SK-N-SH (cell line): ENCODE results near the gene PHKB. TPM values are rescaled to one million over a fixed set of nuclear protein-coding genes. Genes with fewer than 3 reads are reported as not detected.

Experiments used
- CTCF ChIA-PET: fragments of 300-600, 350-600 bp; formaldehyde crosslinking; extraction: SDS; loops from one replicate; lab custom pipeline; 2021; lab: Yijun Ruan, JAX
- POLR2A ChIA-PET: fragments of 350-600 bp; sonication (Branson Sonifier 250); formaldehyde crosslinking; extraction: SDS; loops from one replicate; lab custom pipeline; 2020; ENCODE audit warnings: antibody characterized with exemption, inconsistent platforms; lab: Yijun Ruan, JAX
- DNase-seq: peaks from one replicate; pipeline ENCODE4 v3.0.0; 2012
- H2AFZ ChIP-seq: fragments of 200-600 bp; sonication (generic); 2 replicates; pipeline ENCODE4 v1.8.1; 2016; ENCODE audit warnings: antibody characterized with exemption, mild to moderate bottlenecking, low read depth
- H3F3A ChIP-seq: fragments of 200-600 bp; sonication (generic); replicated peaks from 2 replicates; pipeline ENCODE3; 2016; ENCODE audit warnings: antibody characterized with exemption, mild to moderate bottlenecking; ENCODE audit not compliant: insufficient read depth
- H3K27ac ChIP-seq, 2 experiments: fragments of 200-500 bp in 1 of 2; fragments of 200-600 bp in 1 of 2; sonication (Bioruptor generic) in 1 of 2; sonication (generic), shearing (Covaris generic) in 1 of 2; 2 replicates each; pipeline versions ENCODE4 v1.5.1 to v1.6.1; 2014 to 2016; ENCODE audit warnings: low read depth in 2 of 2, inconsistent platforms in 1 of 2, low read length in 1 of 2, mild to moderate bottlenecking in 1 of 2, mixed read lengths in 1 of 2
- H3K27me3 ChIP-seq: fragments of 200-600 bp; sonication (generic), shearing (Covaris generic); 2 replicates; pipeline ENCODE4 v1.6.1; 2016; ENCODE audit warnings: mixed run types; ENCODE audit not compliant: insufficient read depth
- H3K36me3 ChIP-seq, 2 experiments: fragments of 200-500 bp in 1 of 2; fragments of 200-600 bp in 1 of 2; sonication (Bioruptor generic) in 1 of 2; sonication (generic) in 1 of 2; replicated peaks in 1 of 2; 2 replicates each; pipeline versions ENCODE3 to v1.5.1; 2014 to 2016; ENCODE audit warnings: low read length in 1 of 2, mild to moderate bottlenecking in 1 of 2; ENCODE audit not compliant: insufficient read depth in 2 of 2, control insufficient read depth in 1 of 2
- H3K4me1 ChIP-seq, 2 experiments: fragments of 200-500 bp in 1 of 2; fragments of 200-600 bp in 1 of 2; sonication (Bioruptor generic) in 1 of 2; sonication (generic), shearing (Covaris generic) in 1 of 2; 2 replicates each; pipeline versions ENCODE4 v1.5.1 to v1.6.1; 2014 to 2016; ENCODE audit warnings: low read depth in 1 of 2, low read length in 1 of 2, mixed run types in 1 of 2; ENCODE audit not compliant: insufficient read depth in 2 of 2, control insufficient read depth in 1 of 2
- H3K4me2 ChIP-seq: fragments of 200-600 bp; sonication (generic), shearing (Covaris generic); 2 replicates; pipeline ENCODE4 v1.6.1; 2017; ENCODE audit warnings: mixed run types
- H3K4me3 ChIP-seq, 2 experiments: fragments of 200-500 bp in 1 of 2; fragments of 200-600 bp in 1 of 2; sonication (Bioruptor generic) in 1 of 2; sonication (generic), shearing (Covaris generic) in 1 of 2; 2 replicates each; pipeline versions ENCODE4 v1.5.1 to v1.8.1; 2014 to 2016; ENCODE audit warnings: low read depth in 2 of 2, inconsistent platforms in 1 of 2, low read length in 1 of 2, mild to moderate bottlenecking in 1 of 2, mixed read lengths in 1 of 2, moderate library complexity in 1 of 2
- H3K79me2 ChIP-seq: fragments of 200-600 bp; sonication (generic); 2 replicates; pipeline ENCODE4 v1.8.1; 2017; ENCODE audit warnings: mild to moderate bottlenecking; ENCODE audit not compliant: insufficient read depth
- H3K9ac ChIP-seq: fragments of 200-600 bp; sonication (generic); 2 replicates; pipeline ENCODE4 v1.6.1; 2017; ENCODE audit warnings: mixed run types
- H3K9me2 ChIP-seq: fragments of 200-600 bp; sonication (generic); 2 replicates; pipeline ENCODE4 v1.6.1; 2017; ENCODE audit warnings: mixed run types
- H3K9me3 ChIP-seq: fragments of 200-600 bp; sonication (generic); 2 replicates; pipeline ENCODE4 v1.6.1; 2017; ENCODE audit warnings: mixed run types, mild to moderate bottlenecking, moderate library complexity
- H4K20me1 ChIP-seq: fragments of 200-600 bp; sonication (generic); 2 replicates; pipeline ENCODE4 v1.6.1; 2017; ENCODE audit warnings: mild to moderate bottlenecking, mixed run types; ENCODE audit not compliant: insufficient read depth
- ELF1 ChIP-seq: IDR thresholded peaks from 2 replicates; pipeline ENCODE4 v1.4.0; 2012
- EZH2phosphoT487 ChIP-seq: fragments of 200-600 bp; sonication (generic); IDR thresholded peaks from 2 replicates; pipeline ENCODE4 v1.6.1; 2017; ENCODE audit warnings: low read depth, mixed run types, mild to moderate bottlenecking, antibody characterized with exemption, moderate library complexity, borderline replicate concordance
- FOSL2 ChIP-seq: IDR thresholded peaks from 2 replicates; pipeline ENCODE4 v1.4.0; 2012; ENCODE audit warnings: low read depth, mild to moderate bottlenecking, moderate library complexity, borderline replicate concordance
- GABPA ChIP-seq: IDR thresholded peaks from 2 replicates; pipeline ENCODE4 v1.4.0; 2012; ENCODE audit warnings: low read depth, mild to moderate bottlenecking
- GATA2 ChIP-seq: sonication (generic); formaldehyde crosslinking; IDR thresholded peaks from 2 replicates; pipeline ENCODE4 v1.5.0; 2020; ENCODE audit warnings: mild to moderate bottlenecking, missing genetic modification reagents
- NFIC ChIP-seq: IDR thresholded peaks from 2 replicates; pipeline ENCODE4 v1.4.0; 2012; ENCODE audit warnings: borderline replicate concordance
- RFX5 ChIP-seq: IDR thresholded peaks from 2 replicates; pipeline ENCODE4 v1.6.1; 2012; ENCODE audit warnings: mild to moderate bottlenecking, improper control_type of control experiment, low read length
- TCF12 ChIP-seq: IDR thresholded peaks from 2 replicates; pipeline ENCODE4 v1.4.0; 2012
- TEAD4 ChIP-seq: IDR thresholded peaks from 2 replicates; pipeline ENCODE4 v1.4.0; 2012; ENCODE audit warnings: mild to moderate bottlenecking, borderline replicate concordance; ENCODE audit not compliant: insufficient read depth
- WGBS: methylation state at CpG from one replicate; pipeline ENCODE4 v1.1.6; 2017; ENCODE audit warnings: low lambda C conversion rate; 5-methylcytosine and 5-hydroxymethylcytosine counted together
- polyA plus RNA-seq, 3 experiments: library from polyadenylated mRNA; depleted of rRNA; stranded (reverse); fragments of >200 nt; gene quantifications; 2 replicates each; pipeline ENCODE4 v1.2.3, GENCODE V29; 2012
- TF ChIP-seq, protein P1 (sequence below): fragments of 200-600 bp; sonication (generic); IDR thresholded peaks from 2 replicates; pipeline ENCODE4 v1.6.1; 2017; ENCODE audit warnings: antibody characterized with exemption, mild to moderate bottlenecking, moderate library complexity
- TF ChIP-seq, protein P2 (sequence below): fragments of 150-350 bp; IDR thresholded peaks from 2 replicates; pipeline ENCODE4 v1.6.1; 2016; ENCODE audit warnings: mild to moderate bottlenecking, low read depth, low read length
- TF ChIP-seq, protein P3 (sequence below): IDR thresholded peaks from 2 replicates; pipeline ENCODE4 v1.4.0; 2012; ENCODE audit warnings: low read depth, borderline replicate concordance

Gene PHKB
- polyA plus RNA-seq, 1 of the 3 experiments (the other 2 are of a cell fraction), result 20.8 TPM

DNA sequence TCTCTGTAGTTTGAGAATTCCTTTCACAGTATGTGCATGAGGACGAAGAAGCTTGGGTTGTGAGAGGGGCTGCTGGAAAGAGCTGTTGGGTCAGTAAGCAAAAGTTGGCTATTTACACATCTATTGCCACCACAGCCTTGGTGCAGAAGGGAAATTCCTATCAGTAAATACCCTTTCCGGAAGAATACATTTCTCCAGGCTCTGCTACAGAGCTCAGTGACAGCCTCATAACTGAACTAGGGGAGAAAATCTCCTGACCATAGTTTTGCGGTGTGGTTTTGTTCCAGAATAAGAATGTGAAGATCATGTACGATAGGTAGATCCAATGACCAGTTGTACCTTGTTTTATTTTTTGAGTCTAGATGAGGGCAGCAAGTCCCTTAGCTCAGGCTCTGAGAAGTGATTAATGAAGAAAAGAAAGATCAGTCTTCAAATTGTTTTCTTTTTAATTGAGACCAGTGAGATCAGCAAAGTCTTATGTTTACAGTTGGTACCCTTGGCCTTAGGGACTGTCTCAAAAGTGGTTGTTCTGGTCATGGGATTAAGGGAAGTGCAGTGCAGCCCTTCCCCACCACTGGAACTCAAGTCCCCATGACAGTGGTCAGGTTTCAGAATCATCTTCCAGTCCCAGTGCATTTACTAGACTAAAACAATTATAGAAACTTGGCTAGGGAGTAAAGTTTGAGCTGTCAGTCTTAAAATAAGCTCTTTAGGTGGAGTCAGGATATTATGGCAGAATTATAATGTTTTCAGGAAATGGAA, 123.5 kb downstream of the PHKB start (continued):
- TF ChIP-seq, protein P1, sequence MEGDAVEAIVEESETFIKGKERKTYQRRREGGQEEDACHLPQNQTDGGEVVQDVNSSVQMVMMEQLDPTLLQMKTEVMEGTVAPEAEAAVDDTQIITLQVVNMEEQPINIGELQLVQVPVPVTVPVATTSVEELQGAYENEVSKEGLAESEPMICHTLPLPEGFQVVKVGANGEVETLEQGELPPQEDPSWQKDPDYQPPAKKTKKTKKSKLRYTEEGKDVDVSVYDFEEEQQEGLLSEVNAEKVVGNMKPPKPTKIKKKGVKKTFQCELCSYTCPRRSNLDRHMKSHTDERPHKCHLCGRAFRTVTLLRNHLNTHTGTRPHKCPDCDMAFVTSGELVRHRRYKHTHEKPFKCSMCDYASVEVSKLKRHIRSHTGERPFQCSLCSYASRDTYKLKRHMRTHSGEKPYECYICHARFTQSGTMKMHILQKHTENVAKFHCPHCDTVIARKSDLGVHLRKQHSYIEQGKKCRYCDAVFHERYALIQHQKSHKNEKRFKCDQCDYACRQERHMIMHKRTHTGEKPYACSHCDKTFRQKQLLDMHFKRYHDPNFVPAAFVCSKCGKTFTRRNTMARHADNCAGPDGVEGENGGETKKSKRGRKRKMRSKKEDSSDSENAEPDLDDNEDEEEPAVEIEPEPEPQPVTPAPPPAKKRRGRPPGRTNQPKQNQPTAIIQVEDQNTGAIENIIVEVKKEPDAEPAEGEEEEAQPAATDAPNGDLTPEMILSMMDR, result no peak

DNA sequence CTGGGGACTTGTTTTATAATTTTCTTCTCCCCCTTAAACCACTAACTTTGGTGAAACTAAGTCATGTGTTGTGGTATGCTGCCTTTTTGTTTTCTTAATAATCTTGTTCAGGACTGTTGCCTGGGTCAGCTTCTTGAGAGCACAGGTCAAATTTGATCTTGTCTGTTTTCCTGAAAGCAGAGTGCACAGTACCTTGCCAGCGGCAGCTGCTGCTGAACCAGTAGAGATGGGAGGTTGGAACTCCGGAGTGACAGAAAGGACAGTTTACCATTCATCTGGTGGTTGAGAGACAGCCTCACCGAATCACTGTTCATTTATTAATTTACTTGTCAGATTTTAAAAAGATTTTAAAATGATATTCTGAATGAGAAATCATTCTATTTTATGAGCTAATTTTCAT, 125.0 kb downstream of the PHKB start:
- CTCF ChIA-PET, result interaction anchor here (0.6 kb wide), 1 partner anchor 46 kb away, joined by 3 read pairs; no protein-coding TSS in a partner anchor
- TF ChIP-seq FOSL2 (no peak), ELF1 (no peak), RFX5 (no peak), TCF12 (no peak), GABPA (no peak), TEAD4 (no peak), NFIC (no peak), EZH2phosphoT487 (no peak), GATA2 (CRISPR knock-in tag) (no peak)
- TF ChIP-seq, protein P2, sequence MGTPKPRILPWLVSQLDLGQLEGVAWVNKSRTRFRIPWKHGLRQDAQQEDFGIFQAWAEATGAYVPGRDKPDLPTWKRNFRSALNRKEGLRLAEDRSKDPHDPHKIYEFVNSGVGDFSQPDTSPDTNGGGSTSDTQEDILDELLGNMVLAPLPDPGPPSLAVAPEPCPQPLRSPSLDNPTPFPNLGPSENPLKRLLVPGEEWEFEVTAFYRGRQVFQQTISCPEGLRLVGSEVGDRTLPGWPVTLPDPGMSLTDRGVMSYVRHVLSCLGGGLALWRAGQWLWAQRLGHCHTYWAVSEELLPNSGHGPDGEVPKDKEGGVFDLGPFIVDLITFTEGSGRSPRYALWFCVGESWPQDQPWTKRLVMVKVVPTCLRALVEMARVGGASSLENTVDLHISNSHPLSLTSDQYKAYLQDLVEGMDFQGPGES, result no peak
- TF ChIP-seq, protein P3, sequence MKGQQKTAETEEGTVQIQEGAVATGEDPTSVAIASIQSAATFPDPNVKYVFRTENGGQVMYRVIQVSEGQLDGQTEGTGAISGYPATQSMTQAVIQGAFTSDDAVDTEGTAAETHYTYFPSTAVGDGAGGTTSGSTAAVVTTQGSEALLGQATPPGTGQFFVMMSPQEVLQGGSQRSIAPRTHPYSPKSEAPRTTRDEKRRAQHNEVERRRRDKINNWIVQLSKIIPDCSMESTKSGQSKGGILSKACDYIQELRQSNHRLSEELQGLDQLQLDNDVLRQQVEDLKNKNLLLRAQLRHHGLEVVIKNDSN, result no peak
- TF ChIP-seq, all 33 proteins: peak for 0
- H3K27ac ChIP-seq, result no peak overlapping the region
- no peak for DNase-seq
- H3K4me1 ChIP-seq, result no peaks in the 10 kb centered on the region; a peak in 1 of 4 replicates
- H3K36me3 ChIP-seq, result peaks cover 19 to 20% of the 10 kb centered on the region in 2 experiments
- no peaks in the 10 kb centered on the region for H3K27me3 ChIP-seq
- no peaks in the 10 kb centered on the region for H3F3A ChIP-seq
- no peak overlapping the region for H3K4me3 ChIP-seq
- H3K4me2 ChIP-seq, result no peak overlapping the region
- H3K79me2 ChIP-seq, result no peaks in the 10 kb centered on the region
- POLR2A ChIA-PET, result no interaction called here
- 84% methylated on average over 3 of the region's 3 CpGs for WGBS
- no peaks in the 10 kb centered on the region for H3K9me3 ChIP-seq
- H4K20me1 ChIP-seq, result no peaks in the 10 kb centered on the region
- no peaks in the 10 kb centered on the region for H3K9me2 ChIP-seq
- H2AFZ ChIP-seq, result no peak overlapping the region
- no peak overlapping the region for H3K9ac ChIP-seq
